Body of pancreas (tissue), 4 donors: ENCODE results near the gene PRELP.

Source experiments
- POLR2A ChIP-seq, 3 donors: fragments of 450-650 bp; IDR thresholded peaks; one replicate each; pipeline ENCODE4 v1.6.1; 2016; ENCODE audit warnings: antibody characterized with exemption in 3 of 3, mild to moderate bottlenecking in 2 of 3
- TF ChIP-seq, protein P1 (sequence below), 7 experiments: fragments of 450-650 bp in 4 of 7; fragments of 200-600 bp in 3 of 7; sonication (generic) in 3 of 7; IDR thresholded peaks; one replicate each; pipeline ENCODE4 v1.5.1; 2016 to 2019; ENCODE audit warnings: antibody characterized with exemption in 7 of 7

GRCh38 chr1:203471841-203472240 is 3.8 kb upstream of the PRELP start:
- TF ChIP-seq, protein P1, sequence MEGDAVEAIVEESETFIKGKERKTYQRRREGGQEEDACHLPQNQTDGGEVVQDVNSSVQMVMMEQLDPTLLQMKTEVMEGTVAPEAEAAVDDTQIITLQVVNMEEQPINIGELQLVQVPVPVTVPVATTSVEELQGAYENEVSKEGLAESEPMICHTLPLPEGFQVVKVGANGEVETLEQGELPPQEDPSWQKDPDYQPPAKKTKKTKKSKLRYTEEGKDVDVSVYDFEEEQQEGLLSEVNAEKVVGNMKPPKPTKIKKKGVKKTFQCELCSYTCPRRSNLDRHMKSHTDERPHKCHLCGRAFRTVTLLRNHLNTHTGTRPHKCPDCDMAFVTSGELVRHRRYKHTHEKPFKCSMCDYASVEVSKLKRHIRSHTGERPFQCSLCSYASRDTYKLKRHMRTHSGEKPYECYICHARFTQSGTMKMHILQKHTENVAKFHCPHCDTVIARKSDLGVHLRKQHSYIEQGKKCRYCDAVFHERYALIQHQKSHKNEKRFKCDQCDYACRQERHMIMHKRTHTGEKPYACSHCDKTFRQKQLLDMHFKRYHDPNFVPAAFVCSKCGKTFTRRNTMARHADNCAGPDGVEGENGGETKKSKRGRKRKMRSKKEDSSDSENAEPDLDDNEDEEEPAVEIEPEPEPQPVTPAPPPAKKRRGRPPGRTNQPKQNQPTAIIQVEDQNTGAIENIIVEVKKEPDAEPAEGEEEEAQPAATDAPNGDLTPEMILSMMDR (IDR thresholded peaks at IDR 0.05) = no peak
- TF ChIP-seq POLR2A (IDR thresholded peaks at IDR 0.05) = no peak
